ENCODE results near the gene PARD6A. TPM values are rescaled to one million over a fixed set of nuclear protein-coding genes. Genes with fewer than 3 reads are reported as not detected.

Gene PARD6A
- total and polyA plus RNA-seq, 2 experiments from 2014 or later, result 0.58 to 0.97 TPM

DNA sequence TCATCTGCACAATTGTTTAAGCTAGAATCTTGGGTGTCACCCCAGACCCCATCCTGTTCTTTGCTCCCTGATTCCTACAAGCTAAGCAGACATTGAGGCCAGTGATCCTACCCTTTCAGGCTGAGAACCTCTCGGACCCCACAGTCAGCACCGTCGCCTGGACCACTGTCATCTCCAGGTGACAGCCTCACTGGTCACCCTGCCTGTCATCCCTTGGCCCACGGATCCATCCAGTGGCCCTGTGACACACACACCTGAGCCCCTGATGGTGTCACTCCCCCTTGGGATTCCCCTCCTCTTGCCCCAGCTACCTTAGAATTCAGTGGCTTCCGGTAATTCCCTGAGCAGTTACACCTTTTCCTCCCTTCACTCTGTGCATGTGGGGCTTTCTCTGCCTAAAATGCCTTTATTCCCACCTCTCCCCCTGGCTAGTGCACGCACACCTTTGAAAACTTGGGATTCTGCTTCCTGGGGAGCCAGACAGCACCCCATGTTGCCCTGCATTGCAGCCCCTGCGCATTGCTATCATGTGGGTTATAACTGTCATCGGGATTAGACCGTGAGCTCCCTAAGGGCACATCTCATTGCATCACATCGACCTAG lies 8.8 kb downstream of the PARD6A start:
- 90 to 91% methylated on average over 10 of the region's 10 CpGs for WGBS, 2 experiments (ENCODE audit: low coverage in 1 of 2, low lambda C conversion rate in 2 of 2, missing lambda C conversion rate in 2 of 2)
- no peak for DNase-seq

DNA sequence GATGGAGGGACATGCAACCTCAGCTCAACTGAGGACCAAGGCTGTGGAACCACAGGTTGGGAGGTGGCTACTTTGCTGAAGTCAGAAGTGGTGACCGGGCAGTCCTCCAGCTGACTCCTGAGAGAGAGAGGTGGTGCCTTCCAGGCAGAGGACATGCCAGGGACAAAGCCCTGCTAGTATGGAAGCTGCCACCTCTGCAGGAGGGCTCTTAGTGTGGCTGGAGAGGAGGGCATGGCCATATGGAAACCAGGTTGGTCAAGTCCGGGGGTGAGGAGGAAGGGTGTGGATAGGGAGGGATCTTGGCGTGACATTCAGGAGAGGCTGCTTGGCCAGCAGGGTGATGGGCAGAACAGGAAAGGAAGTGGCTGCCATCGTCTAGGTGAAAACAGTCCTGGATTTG lies 11.5 kb downstream of the PARD6A start:
- no peaks in the 10 kb centered on the region for H3F3A ChIP-seq (ENCODE audit: insufficient read depth)
- H3K79me2 ChIP-seq (ENCODE audit: insufficient read depth), result no peaks in the 10 kb centered on the region
- no peak for DNase-seq
- no peak overlapping the region for H3K4me2 ChIP-seq (ENCODE audit: unreplicated experiment)
- in situ Hi-C loops (cut with MboI), result loop anchor here (10.0 kb wide), 1 partner anchor 132 kb away; the partner anchor contains the start of genes RANBP10 and TSNAXIP1
- TF ChIP-seq EZH2 (IDR thresholded peaks at IDR 0.05; ENCODE audit: insufficient read depth, poor library complexity, severe bottlenecking) (no peak), EZH2phosphoT487 (IDR thresholded peaks at IDR 0.05; ENCODE audit: insufficient read depth, low read depth) (no peak)
- H3K27me3 ChIP-seq (replicated peaks; ENCODE audit: insufficient read depth), result no peaks in the 10 kb centered on the region
- H3K4me1 ChIP-seq (ENCODE audit: insufficient read depth), result peaks cover 4% of the 10 kb centered on the region; the same call in 1 of the 2 replicates
- no peaks in the 10 kb centered on the region for H4K20me1 ChIP-seq (ENCODE audit: insufficient read depth)
- H3K9ac ChIP-seq, result no peak overlapping the region
- no peak overlapping the region for H3K27ac ChIP-seq
- H3K36me3 ChIP-seq (ENCODE audit: low read depth), result no peaks in the 10 kb centered on the region
- H3K9me3 ChIP-seq (ENCODE audit: low read depth), result no peaks in the 10 kb centered on the region
- no peak overlapping the region for H3K4me3 ChIP-seq
- H3K9me2 ChIP-seq (ENCODE audit: insufficient read depth), result no peaks in the 10 kb centered on the region
- 16 to 33% methylated on average over 3 to 4 of the region's 4 CpGs for WGBS, 2 experiments (ENCODE audit: low coverage in 1 of 2, low lambda C conversion rate in 2 of 2, missing lambda C conversion rate in 2 of 2)
- H2AFZ ChIP-seq, result no peak overlapping the region

More for the DNA sequence above, 8.8 kb downstream of the PARD6A start:
- Histone ChIP-seq H3K27ac (no peak overlapping the region), H3K27me3 (replicated peaks; ENCODE audit: insufficient read depth) (no peaks in the 10 kb centered on the region), H3K36me3 (ENCODE audit: low read depth) (no peaks in the 10 kb centered on the region), H3F3A (ENCODE audit: insufficient read depth) (no peaks in the 10 kb centered on the region), H4K20me1 (ENCODE audit: insufficient read depth) (no peaks in the 10 kb centered on the region), H3K9me3 (ENCODE audit: low read depth) (no peaks in the 10 kb centered on the region), H3K4me3 (no peak overlapping the region), H3K4me1 (ENCODE audit: insufficient read depth) (peaks cover 10% of the 10 kb centered on the region), H3K9me2 (ENCODE audit: insufficient read depth) (no peaks in the 10 kb centered on the region), H3K79me2 (ENCODE audit: insufficient read depth) (peaks cover 11% of the 10 kb centered on the region), H2AFZ (no peak overlapping the region), H3K4me2 (ENCODE audit: unreplicated experiment) (no peak overlapping the region), H3K9ac (no peak overlapping the region)
- no peak for TF ChIP-seq EZH2 (IDR thresholded peaks at IDR 0.05; ENCODE audit: insufficient read depth, poor library complexity, severe bottlenecking)
- no peak for TF ChIP-seq EZH2phosphoT487 (IDR thresholded peaks at IDR 0.05; ENCODE audit: insufficient read depth, low read depth)
- in situ Hi-C loops (cut with MboI), result loop anchor here (10.0 kb wide), 1 partner anchor 135 kb away; the partner anchor contains the start of genes RANBP10 and TSNAXIP1

DNA sequence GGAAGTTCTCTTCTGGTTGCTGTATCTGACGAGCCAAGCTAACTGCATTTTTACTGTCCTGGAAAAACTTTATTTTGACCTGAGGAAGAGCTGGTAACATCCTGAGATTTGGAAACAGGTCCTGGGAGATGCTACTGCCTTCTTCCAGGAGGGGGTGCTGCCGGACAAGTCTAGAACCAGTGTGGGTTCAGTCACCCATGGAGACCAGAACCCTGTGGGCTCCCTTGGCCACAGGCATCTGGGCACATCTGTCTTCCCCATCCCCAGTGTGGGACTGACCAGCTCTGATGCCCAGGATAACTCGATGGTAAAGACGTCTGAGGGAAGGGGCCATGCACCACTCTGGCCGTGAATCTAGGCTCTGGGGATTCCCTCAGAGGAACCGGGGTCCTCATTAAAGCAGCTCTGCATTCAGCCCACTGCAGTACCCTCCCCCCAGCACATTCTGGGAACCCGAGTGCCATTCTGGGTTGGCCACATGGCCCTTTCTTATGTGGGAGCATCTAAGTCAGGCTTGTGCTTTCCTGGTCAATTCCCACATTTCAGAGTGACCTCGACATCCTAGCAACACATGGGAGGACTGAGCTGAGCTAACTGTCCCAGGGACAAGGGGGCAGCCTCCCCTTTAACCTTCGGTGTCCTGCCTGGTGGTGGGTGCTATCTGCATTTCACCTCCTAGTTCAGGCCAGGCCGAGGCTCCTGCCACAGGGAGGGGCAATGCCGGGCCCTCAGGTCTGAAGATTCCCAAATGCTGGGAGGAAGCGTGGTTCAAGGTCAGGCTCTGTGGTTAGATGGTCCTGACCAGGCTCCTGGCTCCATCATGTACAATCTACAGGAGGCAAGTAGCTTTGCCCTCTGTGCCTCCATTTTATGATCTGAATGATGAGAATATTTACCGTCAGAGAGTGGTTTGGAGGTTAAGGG lies 12.2 kb downstream of the PARD6A start:
- Histone ChIP-seq H3K4me1 (ENCODE audit: insufficient read depth) (no peaks in the 10 kb centered on the region), H3F3A (ENCODE audit: insufficient read depth) (no peaks in the 10 kb centered on the region), H3K79me2 (ENCODE audit: insufficient read depth) (no peaks in the 10 kb centered on the region), H3K9me2 (ENCODE audit: insufficient read depth) (no peaks in the 10 kb centered on the region), H3K27me3 (replicated peaks; ENCODE audit: insufficient read depth) (no peaks in the 10 kb centered on the region), H3K27ac (no peak overlapping the region), H4K20me1 (ENCODE audit: insufficient read depth) (no peaks in the 10 kb centered on the region), H3K4me3 (no peak overlapping the region), H3K36me3 (ENCODE audit: low read depth) (no peaks in the 10 kb centered on the region), H3K9me3 (ENCODE audit: low read depth) (no peaks in the 10 kb centered on the region), H2AFZ (no peak overlapping the region), H3K9ac (no peak overlapping the region), H3K4me2 (ENCODE audit: unreplicated experiment) (no peak overlapping the region)
- 57 to 66% methylated on average over 13 of the region's 13 CpGs for WGBS, 2 experiments (ENCODE audit: low coverage in 1 of 2, low lambda C conversion rate in 2 of 2, missing lambda C conversion rate in 2 of 2)
- DNase-seq, result peak; percentile 87
- in situ Hi-C loops (cut with MboI), result loop anchor here (10.0 kb wide), 1 partner anchor 132 kb away; the partner anchor contains the start of genes RANBP10 and TSNAXIP1
- no peak for TF ChIP-seq EZH2 (IDR thresholded peaks at IDR 0.05; ENCODE audit: insufficient read depth, poor library complexity, severe bottlenecking)
- no peak for TF ChIP-seq EZH2phosphoT487 (IDR thresholded peaks at IDR 0.05; ENCODE audit: insufficient read depth, low read depth)

DNA sequence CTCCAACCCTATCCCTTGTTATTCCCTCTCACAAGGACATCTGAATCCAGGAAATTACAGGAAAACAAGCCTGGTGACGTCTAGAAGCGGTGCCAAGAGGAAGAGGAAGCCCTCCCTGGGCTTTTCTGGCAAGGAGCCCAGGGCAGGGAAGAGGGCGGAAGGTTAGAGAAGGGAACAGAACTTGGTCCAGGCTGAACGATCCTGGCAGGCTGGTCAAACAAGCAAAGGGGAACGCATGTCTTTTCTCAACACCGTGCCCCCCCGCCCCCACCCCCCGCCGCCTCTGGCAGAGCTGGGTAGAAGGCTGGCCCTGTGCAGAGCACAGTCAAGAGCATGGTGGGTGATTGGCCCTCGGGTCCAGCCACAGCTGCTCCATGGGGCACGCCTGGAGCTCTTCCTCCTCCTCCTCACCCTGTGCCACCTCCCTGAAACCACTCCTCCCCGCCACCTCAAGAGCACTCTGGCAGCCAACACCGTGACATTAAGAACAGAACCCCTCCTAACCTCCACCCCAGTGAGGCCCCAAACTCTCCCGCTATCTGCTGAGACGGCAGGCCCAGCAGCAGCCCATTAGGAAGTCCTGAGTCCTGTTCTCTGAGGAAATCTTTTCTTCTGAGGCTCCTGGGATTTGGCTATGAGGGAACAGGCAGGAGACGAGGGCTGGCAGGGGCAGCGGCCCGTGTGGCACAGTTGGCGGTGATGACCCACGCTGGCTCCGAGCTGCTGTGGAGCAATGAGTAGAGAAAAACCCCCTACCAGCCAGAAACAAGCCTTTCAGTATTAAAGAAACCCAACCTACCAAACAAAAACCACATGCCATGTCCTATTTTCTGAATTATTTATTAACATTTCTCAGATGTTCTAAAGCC lies 13.2 kb downstream of the PARD6A start:
- Histone ChIP-seq H4K20me1 (ENCODE audit: insufficient read depth) (no peaks in the 10 kb centered on the region), H2AFZ (no peak overlapping the region), H3K9me3 (ENCODE audit: low read depth) (no peaks in the 10 kb centered on the region), H3F3A (ENCODE audit: insufficient read depth) (no peaks in the 10 kb centered on the region), H3K79me2 (ENCODE audit: insufficient read depth) (no peaks in the 10 kb centered on the region), H3K9ac (no peak overlapping the region), H3K36me3 (ENCODE audit: low read depth) (no peaks in the 10 kb centered on the region), H3K9me2 (ENCODE audit: insufficient read depth) (no peaks in the 10 kb centered on the region), H3K4me1 (ENCODE audit: insufficient read depth) (no peaks in the 10 kb centered on the region), H3K27ac (no peak overlapping the region), H3K27me3 (replicated peaks; ENCODE audit: insufficient read depth) (no peaks in the 10 kb centered on the region), H3K4me3 (no peak overlapping the region), H3K4me2 (ENCODE audit: unreplicated experiment) (no peak overlapping the region)
- WGBS, 2 experiments (ENCODE audit: low coverage in 1 of 2, low lambda C conversion rate in 2 of 2, missing lambda C conversion rate in 2 of 2), result 35 to 36% methylated on average over 17 to 21 of the region's 21 CpGs
- TF ChIP-seq EZH2 (IDR thresholded peaks at IDR 0.05; ENCODE audit: insufficient read depth, poor library complexity, severe bottlenecking), result no peak
- no peak for TF ChIP-seq EZH2phosphoT487 (IDR thresholded peaks at IDR 0.05; ENCODE audit: insufficient read depth, low read depth)
- in situ Hi-C loops (cut with MboI), result loop anchor here (10.0 kb wide), 1 partner anchor 131 kb away; the partner anchor contains the start of genes RANBP10 and TSNAXIP1
- no peak for DNase-seq

Measured in GM23248 (cell line).